ENCODE measurements around the gene FAM24A.

The FAM24A gene

GRCh38 chr10:122931088-122931906 is 20.9 kb downstream of the FAM24A start:
- no peak for DNase-seq (ENCODE audit: low spot score)

GRCh38 chr10:122939133-122939855 is 28.9 kb downstream of the FAM24A start:
- DNase-seq (ENCODE audit: low spot score), result no peak

GRCh38 chr10:122939856-122940543 is 29.6 kb downstream of the FAM24A start:
- DNase-seq (ENCODE audit: low spot score), result no peak

- no peak for DNase-seq (ENCODE audit: low spot score)
Observed at GRCh38 chr10:122949296-122949695, 38.9 kb downstream of the FAM24A start.

- peak; percentile 96 for DNase-seq (ENCODE audit: low spot score)
Observed at GRCh38 chr10:122953902-122954730, 43.7 kb downstream of the FAM24A start, which contains the start of gene C10orf88. C10orf88 (minus strand) TSS chr10:122954227; CDS start chr10:122954178, 49 bp downstream.

- DNase-seq (ENCODE audit: low spot score), result no peak
Observed at GRCh38 chr10:122954731-122955050, 44.3 kb downstream of the FAM24A start.

GRCh38 chr10:122955892-122956291 is 45.5 kb downstream of the FAM24A start:
- DNase-seq (ENCODE audit: low spot score), result no peak

- no peak for DNase-seq (ENCODE audit: low spot score)
Observed at GRCh38 chr10:122957474-122957873, 47.1 kb downstream of the FAM24A start.

GRCh38 chr10:122962405-122962804 is 52.0 kb downstream of the FAM24A start:
- DNase-seq (ENCODE audit: low spot score), result no peak
